GM12878 (cell line): ENCODE results near the gene CTDNEP1. TPM values are rescaled to one million over a fixed set of nuclear protein-coding genes. Genes with fewer than 3 reads are reported as not detected.

Experiments
- ATAC-seq: fragments of 200-7000 bp; cut with Tn5 transposase; 3 replicates; pipeline ENCODE4 v1.9.1; 2020; ENCODE audit warnings: mild to moderate bottlenecking, moderate library complexity
- BruUV-seq: library from RNA; stranded (reverse); fragments of 400-500 nt; replicated peaks from 2 replicates; lab custom pipeline; 2021; lab: Mats Ljungman, UMichigan
- CTCF ChIA-PET: fragments of 300-600 bp; sonication (Branson Sonifier 250); formaldehyde crosslinking; extraction: SDS; loops from one replicate; lab custom pipeline; 2021; ENCODE audit warnings: inconsistent platforms; lab: Yijun Ruan, JAX
- POLR2A ChIA-PET: fragments of 350-600 bp; formaldehyde crosslinking; extraction: SDS; loops from one replicate; lab custom pipeline; 2021; ENCODE audit warnings: inconsistent platforms; lab: Charles Lee
- RAD21 ChIA-PET: fragments of 300-600 bp; sonication (Branson Sonifier 250); formaldehyde crosslinking; loops from one replicate; lab custom pipeline; 2023; ENCODE audit warnings: antibody characterized with exemption; ENCODE audit not compliant: unreplicated experiment; lab: Charles Lee
- SMC1A ChIA-PET: fragments of 300-600 bp; sonication (Branson Sonifier 250); formaldehyde crosslinking; loops from one replicate; lab custom pipeline; 2023; ENCODE audit not compliant: unreplicated experiment, uncharacterized antibody; lab: Charles Lee
- DNase-seq: peaks from one replicate; pipeline ENCODE4 v3.0.0-alpha.2; 2011; ENCODE audit warnings: low read depth, low spot score
- FAIRE-seq: peaks from 3 replicates; lab custom pipeline; 2011; peaks lifted over from hg19 to GRCh38; lab: Jason Lieb, UNC
- H2AFZ ChIP-seq: 2 replicates; pipeline ENCODE4 v1.6.0; 2011; ENCODE audit warnings: low read depth, low read length, control low read depth; ENCODE audit not compliant: control insufficient read depth
- H3K27ac ChIP-seq: 2 replicates; pipeline ENCODE4 v1.5.1; 2011; ENCODE audit warnings: control low read depth; ENCODE audit not compliant: control insufficient read depth, insufficient read depth
- H3K27me3 ChIP-seq, 2 experiments: replicated peaks in 1 of 2; 2 replicates each; pipeline versions ENCODE4 v1.6.0 to v1.6.1; 2011; ENCODE audit warnings: low read length in 1 of 2; ENCODE audit not compliant: control insufficient read depth in 2 of 2, insufficient read depth in 2 of 2
- H3K36me3 ChIP-seq, 2 experiments: 2 replicates each; pipeline ENCODE4 v1.5.1; 2011; ENCODE audit warnings: low read length in 1 of 2; ENCODE audit not compliant: control insufficient read depth in 2 of 2, insufficient read depth in 2 of 2
- H3K4me1 ChIP-seq: 2 replicates; pipeline ENCODE4 v1.6.1; 2011; ENCODE audit warnings: mild to moderate bottlenecking, low read length, moderate library complexity, mixed read lengths; ENCODE audit not compliant: control insufficient read depth, insufficient read depth
- H3K4me2 ChIP-seq: 2 replicates; pipeline ENCODE4 v1.6.0; 2011; ENCODE audit warnings: control low read depth; ENCODE audit not compliant: control insufficient read depth, insufficient read depth
- H3K4me3 ChIP-seq: fragments of 200-600 bp; sonication (generic); 2 replicates; pipeline ENCODE4 v1.5.1; 2016
- H3K79me2 ChIP-seq: 2 replicates; pipeline ENCODE4 v1.6.0; 2011; ENCODE audit warnings: low read length; ENCODE audit not compliant: control insufficient read depth, insufficient read depth
- H3K9ac ChIP-seq: 2 replicates; pipeline ENCODE4 v1.8.0; 2011; ENCODE audit warnings: low read length, control low read depth, mixed read lengths; ENCODE audit not compliant: control insufficient read depth, insufficient read depth
- H3K9me3 ChIP-seq: replicated peaks from 3 replicates; pipeline ENCODE4 v1.5.1; 2011; ENCODE audit warnings: mild to moderate bottlenecking, low read length; ENCODE audit not compliant: control insufficient read depth, insufficient read depth
- H4K20me1 ChIP-seq: 2 replicates; pipeline ENCODE4 v1.6.0; 2011; ENCODE audit not compliant: control insufficient read depth, insufficient read depth
- ATF2 ChIP-seq: IDR thresholded peaks from 2 replicates; pipeline ENCODE4 v1.6.1; 2012; ENCODE audit warnings: low read length, inconsistent platforms
- BCL3 ChIP-seq: IDR thresholded peaks from 2 replicates; pipeline ENCODE4 v1.6.1; 2011; ENCODE audit warnings: borderline replicate concordance, low read depth, mild to moderate bottlenecking, moderate library complexity, low read length; ENCODE audit not compliant: insufficient read depth, poor library complexity, severe bottlenecking
- BHLHE40 ChIP-seq, 2 experiments: fragments of 450-650 bp in 1 of 2; IDR thresholded peaks; 2 replicates each; pipeline ENCODE4 v1.6.1; 2011 to 2017; ENCODE audit warnings: low read depth in 2 of 2, borderline replicate concordance in 1 of 2, improper control_type of control experiment in 1 of 2, low read length in 1 of 2, mild to moderate bottlenecking in 1 of 2
- EGR1 ChIP-seq, 2 experiments: IDR thresholded peaks; 1 replicate in 1 of 2; 2 replicates in 1 of 2; pipeline ENCODE4 v1.6.1; 2011 to 2012; ENCODE audit warnings: low read depth in 2 of 2, low read length in 2 of 2, borderline replicate concordance in 1 of 2, mild to moderate bottlenecking in 1 of 2, moderate library complexity in 1 of 2
- ESRRA ChIP-seq: IDR thresholded peaks from 2 replicates; pipeline ENCODE4 v1.6.1; 2012; ENCODE audit warnings: mild to moderate bottlenecking, low read length, improper control_type of control experiment
- FOXM1 ChIP-seq: IDR thresholded peaks from 2 replicates; pipeline ENCODE4 v1.6.1; 2012; ENCODE audit warnings: low read depth, mild to moderate bottlenecking, inconsistent platforms, low read length, moderate library complexity
- HCFC1 ChIP-seq: fragments of 150-350 bp; IDR thresholded peaks from 2 replicates; pipeline ENCODE4 v1.6.1; 2014; ENCODE audit warnings: low read length
- HDGF ChIP-seq: fragments of 450-650 bp; IDR thresholded peaks from 2 replicates; pipeline ENCODE4 v1.6.1; 2016; ENCODE audit warnings: antibody characterized with exemption
- POLR2A ChIP-seq: IDR thresholded peaks from 2 replicates; pipeline ENCODE4 v1.6.1; 2011; ENCODE audit warnings: low read depth, mild to moderate bottlenecking, low read length
- RELA ChIP-seq: fragments of 450-650 bp; IDR thresholded peaks from 2 replicates; pipeline ENCODE4 v1.8.0; 2014; ENCODE audit warnings: borderline replicate concordance; ENCODE audit not compliant: partially characterized antibody
- USF1 ChIP-seq: IDR thresholded peaks from 2 replicates; pipeline ENCODE4 v1.6.1; 2011; ENCODE audit warnings: borderline replicate concordance, low read depth, mild to moderate bottlenecking, moderate library complexity, mixed read lengths, low read length; ENCODE audit not compliant: insufficient read depth; ENCODE audit errors: extremely low read length
- YBX1 ChIP-seq: fragments of 450-650 bp; IDR thresholded peaks from 2 replicates; pipeline ENCODE4 v1.6.1; 2016; ENCODE audit warnings: antibody characterized with exemption
- ZBTB33 ChIP-seq: fragments of 450-650 bp; IDR thresholded peaks from 2 replicates; pipeline ENCODE4 v1.6.1; 2017; ENCODE audit warnings: mild to moderate bottlenecking
- ZNF384 ChIP-seq: IDR thresholded peaks from 2 replicates; pipeline ENCODE4 v1.6.1; 2012; ENCODE audit warnings: low read depth, mild to moderate bottlenecking, low read length, improper control_type of control experiment, borderline replicate concordance
- ZSCAN29 ChIP-seq: fragments of 450-650 bp; IDR thresholded peaks from 2 replicates; pipeline ENCODE4 v1.6.1; 2017; ENCODE audit warnings: mild to moderate bottlenecking, moderate library complexity
- WGBS: methylation state at CpG from one replicate; pipeline ENCODE4 v1.1.6; 2016; ENCODE audit warnings: low lambda C conversion rate; ENCODE audit not compliant: insufficient replicate concordance, insufficient coverage; ENCODE audit errors: missing lambda C conversion rate; 5-methylcytosine and 5-hydroxymethylcytosine counted together
- in situ Hi-C: fragments of 300-500 bp; cut with MboI; formaldehyde crosslinking; loops from 9 replicates; pipeline ENCODE4 v1.14.3; 2018; ENCODE audit warnings: mixed read lengths
- intact Hi-C: fragments of 100-400 bp; cut with micrococcal nuclease; formaldehyde crosslinking; loops from one replicate; pipeline ENCODE4 v1.14.2; 2022; ENCODE audit not compliant: unreplicated experiment
- polyA plus RNA-seq, 11 experiments: library from polyadenylated mRNA; depleted of rRNA in 4 of 11; unstranded in 6 of 11; stranded (reverse) in 5 of 11; fragments of >200 nt; fragmentation: Nextera tagmentation in 4 of 11; fragmentation: Illumina TruSeq in 1 of 11; extraction: Ambion mirVana in 4 of 11; extraction: Trizol in 1 of 11; gene quantifications; 1 replicate in 1 of 11; 2 replicates in 10 of 11; pipeline versions ENCODE4 v1.2.1 to v1.2.3, GENCODE V29; 2011 to 2016; ENCODE audit warnings: inconsistent platforms in 2 of 11, missing spikeins in 2 of 11, low read depth in 1 of 11
- total RNA-seq, 4 experiments: library from RNA; depleted of rRNA in 3 of 4; stranded (reverse); fragments of >200 nt in 3 of 4; fragmentation: Illumina TruSeq in 1 of 4; extraction: Trizol in 1 of 4; gene quantifications; 2 replicates each; pipeline versions ENCODE4 v1.2.1 to v1.2.3, GENCODE V29; 2013 to 2021

The CTDNEP1 gene
- total and polyA plus RNA-seq, 10 of the 15 experiments (the other 5 are each of a cell fraction or from before 2014, with no cell fraction given) = 23.7 to 176 (median 30.3) TPM

GRCh38 chr17:7241783-7242716 lies 9.5 kb downstream of the CTDNEP1 start, which contains the start of gene GABARAP:
Gene GABARAP (minus strand): TSS chr17:7242449. CDS start chr17:7242330, 119 bp downstream.
- Histone ChIP-seq H4K20me1 (no peaks in the 10 kb centered on the region), H3K27ac (peak within 1 kb of the TSS; percentile 67), H3K36me3 (peaks cover 10 to 18% of the 10 kb centered on the region in 2 experiments; a peak in 3 of 4 replicates), H3K4me2 (peak within 1 kb of the TSS; percentile 94), H2AFZ (peak within 1 kb of the TSS; percentile 73), H3K9me3 (no peaks in the 10 kb centered on the region), H3K4me1 (peaks cover 16% of the 10 kb centered on the region), H3K27me3 (no peaks in the 10 kb centered on the region), H3K79me2 (peaks cover 45% of the 10 kb centered on the region), H3K4me3 (peak within 1 kb of the TSS; percentile 83), H3K9ac (peak within 1 kb of the TSS; percentile 93)
- intact Hi-C loops (loop anchor here (1.0 to 5.0 kb wide), 2 partner anchors 8 to 65 kb away; partner anchors contain the start of gene EIF5A), in situ Hi-C loops (no loop called here)
- ChIA-PET RAD21 (interaction anchor here (1.0 to 6.3 kb wide), 7 partner anchors 7 to 109 kb away, joined by 3 to 51 read pairs (median 7); partner anchors contain the start of genes ACADVL, ACAP1, CTDNEP1 and DLG4), CTCF (interaction anchor here (0.7 to 6.0 kb wide), 8 partner anchors 8 to 196 kb away, joined by 3 to 70 read pairs (median 4); partner anchors contain the start of genes ACADVL and DLG4), SMC1A (interaction anchor here (1.0 to 4.3 kb wide), 6 partner anchors 8 to 343 kb away, joined by 3 to 34 read pairs (median 4); partner anchors contain the start of genes ACADVL, ACAP1, CTDNEP1 and DLG4), POLR2A (interaction anchor here (0.5 to 7.3 kb wide), 12 partner anchors 8 to 203 kb away, joined by 3 to 99 read pairs (median 4); partner anchors contain the start of genes ACADVL, CTDNEP1, DLG4 and DVL2)
- peak; percentile 60 for DNase-seq
- FAIRE-seq = no peak
- BruUV-seq = no TSS peak
- peak; percentile 39 for ATAC-seq
- 1% methylated on average over 61 of the region's 62 CpGs for WGBS
- TF ChIP-seq USF1 (no peak), EGR1 (IDR thresholded peaks at IDR 0.05; ENCODE audit: borderline replicate concordance in 1 of 2, low read depth in 2 of 2, low read length in 2 of 2) (peak in 1 of 2 experiments; percentile 87; a peak in 2 of 3 replicates), HCFC1 (no peak), RELA (no peak), ZNF384 (no peak), POLR2A (peak; percentile 53), HDGF (no peak), BHLHE40 (IDR thresholded peaks at IDR 0.05; ENCODE audit: borderline replicate concordance in 1 of 2, low read depth in 2 of 2, low read length in 1 of 2) (peak; percentile 53 to 72; a peak in 3 of 4 replicates), ATF2 (no peak), ZBTB33 (no peak), ZSCAN29 (no peak), ESRRA (no peak), BCL3 (peak; percentile 63), FOXM1 (no peak), YBX1 (no peak)
